Stimulated activated CD4-positive, alpha-beta T cell treated with anti-CD3 and anti-CD28 coated beads, Interleukin-1b, Interleukin-23, amount 100 ng/mL, for 1 hour (primary cell): ENCODE measurements around the gene IL36RN.

Experiments used
- DNase-seq, 2 donors: peaks; one replicate each; pipeline ENCODE4 v3.0.0-alpha.2; 2020; ENCODE audit warnings: low read depth in 2 of 2

Gene IL36RN

GRCh38 chr2:113050921-113051895 lies 7.8 kb upstream of the IL36RN start:
- no peak for DNase-seq

GRCh38 chr2:113052396-113052917 lies 6.5 kb upstream of the IL36RN start, which contains the start of gene IL36B:
Gene IL36B, minus strand, starts transcription at chr2:113052867.
- DNase-seq: no peak

DNA sequence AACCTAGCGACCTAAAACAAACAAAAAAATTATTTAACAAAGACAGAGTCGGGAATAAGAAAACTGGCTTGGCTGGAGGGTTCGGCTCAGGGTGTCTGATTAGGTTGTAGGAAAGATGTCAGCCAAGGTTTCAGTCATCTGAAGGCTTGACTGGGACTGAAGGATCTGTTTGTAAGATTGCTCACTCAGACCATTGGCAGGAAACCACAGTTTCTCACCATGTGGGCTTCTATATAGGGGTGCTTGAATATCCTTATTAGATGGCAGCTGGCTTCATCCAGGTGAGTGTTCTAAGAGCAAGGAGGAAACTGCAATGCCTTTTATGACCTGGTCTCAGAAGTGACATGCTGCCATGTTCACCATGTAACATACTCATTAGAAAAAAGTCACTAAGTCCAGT lies 5.3 kb upstream of the IL36RN start:
- no peak for DNase-seq

- no peak for DNase-seq
Measured at GRCh38 chr2:113054066-113054465, 4.9 kb upstream of the IL36RN start.

GRCh38 chr2:113056521-113056920 lies 2.5 kb upstream of the IL36RN start:
- no peak for DNase-seq

DNA sequence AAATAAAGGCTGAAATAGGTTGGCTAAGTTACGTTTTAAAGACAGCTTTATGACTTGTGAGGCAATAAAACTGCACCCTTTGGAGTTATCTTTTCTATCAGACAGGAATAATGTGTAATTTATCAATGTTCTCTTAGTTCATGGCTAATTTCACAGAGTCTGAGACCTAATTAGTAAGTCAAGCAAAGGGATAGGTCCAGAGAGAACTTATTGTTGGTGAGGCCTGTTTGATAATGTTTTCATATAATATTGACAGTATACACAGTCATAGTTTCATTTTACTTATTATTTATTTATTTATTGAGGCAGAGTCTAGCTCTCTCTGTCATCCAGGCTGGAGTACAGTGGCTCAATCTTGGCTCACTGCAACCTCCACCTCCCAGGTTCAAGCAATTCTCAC lies 1.9 kb upstream of the IL36RN start:
- DNase-seq: no peak

GRCh38 chr2:113058411-113058994 lies 495 bp upstream of the IL36RN start:
- DNase-seq: no peak

GRCh38 chr2:113060396-113060795 lies 1.4 kb downstream of the IL36RN start:
- no peak for DNase-seq

GRCh38 chr2:113060796-113061195 lies 1.8 kb downstream of the IL36RN start:
- no peak for DNase-seq

DNA sequence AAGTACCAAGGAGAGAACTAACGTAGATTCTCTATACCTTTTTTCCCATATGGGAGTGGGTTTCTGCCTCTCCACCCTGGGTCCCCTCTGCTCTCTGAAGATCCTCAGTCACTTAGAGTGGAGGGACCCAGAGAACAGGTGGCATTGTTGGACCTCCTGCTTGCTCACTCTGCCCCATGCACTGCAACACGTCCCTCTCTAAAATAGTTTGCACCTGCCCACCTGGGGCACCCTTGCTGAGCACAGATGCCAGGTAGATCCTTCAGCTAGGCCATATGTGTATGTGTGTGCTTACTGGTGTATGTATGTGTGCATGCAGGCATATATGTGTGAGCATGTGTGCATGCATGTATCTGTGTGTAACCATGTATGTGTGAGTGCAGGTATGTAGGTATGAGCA lies 2.2 kb downstream of the IL36RN start:
- no peak for DNase-seq

GRCh38 chr2:113061896-113062770 lies 3.1 kb downstream of the IL36RN start:
- DNase-seq: no peak

- DNase-seq: no peak
Measured at GRCh38 chr2:113064281-113064680, 5.3 kb downstream of the IL36RN start.

- DNase-seq: no peak
Measured at GRCh38 chr2:113064898-113065297, 5.9 kb downstream of the IL36RN start.

- no peak for DNase-seq
Measured at GRCh38 chr2:113067681-113068080, 8.7 kb downstream of the IL36RN start, which contains the start of gene IL1F10. Gene IL1F10, plus strand, starts transcription at chr2:113067970. Its CDS starts 4,769 bp downstream, at chr2:113072739.

GRCh38 chr2:113068249-113068648 lies 9.3 kb downstream of the IL36RN start:
- DNase-seq: no peak

GRCh38 chr2:113068706-113069485 lies 9.9 kb downstream of the IL36RN start:
- DNase-seq: no peak

DNA sequence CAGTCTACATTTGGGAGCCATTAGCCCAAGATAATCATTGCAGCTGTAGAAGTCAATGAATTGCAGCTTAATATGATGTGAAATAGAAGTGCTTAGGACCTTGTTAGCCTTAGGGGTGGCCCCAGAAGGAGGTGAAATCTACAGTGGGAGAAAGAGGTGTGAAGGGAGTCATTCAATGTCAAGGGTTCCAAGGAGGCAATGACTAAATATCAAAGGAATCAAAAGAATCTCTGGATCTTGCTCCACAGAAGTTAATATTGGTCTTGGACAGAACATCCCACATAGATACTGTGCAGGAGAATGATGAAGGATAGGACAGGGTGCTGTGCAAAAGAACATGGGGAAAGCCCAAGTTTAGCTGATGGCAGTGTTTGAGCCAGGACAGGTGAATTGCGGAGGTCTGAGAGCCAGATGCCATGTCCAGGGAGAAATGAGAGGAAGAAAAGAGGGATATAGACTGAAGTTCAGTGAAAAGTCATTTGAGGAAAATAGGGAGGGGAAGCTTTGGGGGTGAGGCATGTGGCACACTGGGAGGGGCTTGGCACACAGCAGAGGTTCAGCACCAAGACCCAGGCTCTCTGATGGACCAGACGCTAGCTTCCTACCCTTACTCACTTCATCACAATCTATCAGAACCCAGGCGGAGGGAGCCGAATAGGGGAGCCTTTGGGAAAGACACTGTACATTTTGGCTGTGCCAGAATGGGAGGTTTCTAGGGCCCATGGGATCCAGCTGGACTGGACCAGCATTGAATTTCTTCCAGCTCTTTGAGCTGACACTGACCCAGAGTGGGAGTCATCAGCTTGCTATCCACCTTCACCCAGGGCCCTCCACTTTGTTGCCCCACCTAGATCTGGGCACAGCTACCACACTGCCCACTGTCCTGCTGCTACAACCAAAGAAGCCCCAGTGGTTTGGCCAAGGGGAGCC lies 10.9 kb downstream of the IL36RN start:
- DNase-seq: no peak

- no peak for DNase-seq
Measured at GRCh38 chr2:113070606-113070975, 11.6 kb downstream of the IL36RN start.

DNA sequence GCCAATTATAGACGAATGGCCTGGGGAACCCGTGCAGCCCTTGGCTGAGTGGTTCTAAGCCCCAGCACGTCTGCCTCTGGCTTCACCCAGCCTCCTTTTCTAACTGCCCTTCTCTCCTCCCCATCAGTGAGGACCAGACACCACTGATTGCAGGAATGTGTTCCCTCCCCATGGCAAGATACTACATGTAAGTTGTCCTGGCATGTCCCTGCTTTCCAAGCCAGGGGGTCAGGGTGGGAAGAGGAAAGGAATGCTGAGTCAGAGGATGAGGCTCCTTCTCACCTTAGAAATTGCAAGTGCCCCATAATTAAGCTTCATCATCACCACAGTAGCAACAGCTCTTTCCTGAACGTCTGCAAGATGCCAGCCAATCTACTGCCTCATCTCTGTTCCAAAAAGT lies 13.6 kb downstream of the IL36RN start:
- no peak for DNase-seq

GRCh38 chr2:113073325-113073834 lies 14.4 kb downstream of the IL36RN start:
- DNase-seq: no peak
